GM21381 (cell line): ENCODE data around the gene GFRA3.
"Not testable (repeated sequence)": the region's sequence is repeated elsewhere in the genome, so short reads cannot be mapped to it uniquely, and the experiment has no call there.

ENCODE experiments used
- ATAC-seq: cut with Tn5 transposase; IDR thresholded peaks from one replicate; pipeline ENCODE4 v1.9.1; 2021; ENCODE audit warnings: mild to moderate bottlenecking, moderate library complexity; ENCODE audit not compliant: unreplicated experiment

The GFRA3 gene

DNA sequence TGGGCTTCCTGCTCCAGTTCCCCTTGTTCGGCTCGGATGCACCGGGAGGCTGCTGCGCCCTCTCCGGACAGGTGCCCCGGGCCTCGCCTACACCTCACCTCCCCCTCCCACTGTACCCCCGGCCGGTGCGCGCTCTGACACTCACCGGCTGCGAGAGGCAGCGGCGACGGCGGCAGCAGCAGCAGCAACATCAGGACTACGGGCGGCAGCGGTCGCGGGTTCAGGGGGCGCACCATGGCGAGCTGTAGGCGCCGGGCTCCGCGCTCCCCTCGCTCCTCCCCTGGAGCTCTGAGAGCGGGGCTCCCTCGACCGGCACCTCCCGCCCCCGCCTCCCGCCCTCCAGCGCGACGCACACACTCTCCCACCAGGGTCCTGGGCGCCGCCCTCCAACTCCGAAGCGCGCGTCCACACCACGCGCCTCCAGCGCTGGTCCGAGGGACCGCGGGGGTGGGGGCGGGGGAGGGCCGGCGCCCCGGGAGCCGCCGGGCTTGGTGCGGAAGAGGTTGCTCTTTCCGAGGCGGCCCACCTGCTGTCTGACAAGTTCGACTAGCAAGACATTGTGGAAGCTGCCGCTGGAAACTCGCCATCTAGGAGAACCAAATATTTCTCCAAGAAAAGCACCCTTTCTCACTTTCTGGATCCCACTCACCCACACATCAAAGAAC lies at the start of gene GFRA3:
Gene GFRA3, minus strand, starts transcription at position 433 of the 665 bp plus-strand sequence. Its CDS starts 197 bp downstream, at position 236.
- no peak for ATAC-seq

- not testable (repeated sequence) for ATAC-seq
Observed at GRCh38 chr5:138318211-138318610, 43.8 kb upstream of the GFRA3 start.

DNA sequence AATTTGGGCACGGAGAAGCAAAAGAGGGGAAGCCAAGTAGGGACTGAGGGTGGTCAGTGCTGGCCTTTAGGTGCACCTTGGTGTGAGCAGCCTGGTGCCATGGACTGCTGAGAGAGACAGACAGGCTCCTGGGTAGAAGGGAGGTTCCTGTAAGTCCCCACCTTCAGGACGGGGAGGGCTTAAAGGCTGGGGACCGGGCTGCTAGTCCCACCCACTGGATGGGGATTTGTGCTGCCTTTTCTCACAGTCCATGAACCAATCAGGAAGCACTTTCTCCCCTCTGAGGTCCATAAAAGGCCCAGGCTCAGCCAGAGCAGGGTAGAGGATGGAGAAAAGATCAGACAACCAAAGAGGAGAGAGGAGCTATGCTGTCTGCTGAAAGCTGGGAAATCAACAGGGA lies 41.9 kb upstream of the GFRA3 start:
- ATAC-seq, result no peak

GRCh38 chr5:138315751-138316278 lies 41.4 kb upstream of the GFRA3 start:
- no peak for ATAC-seq

- no peak for ATAC-seq
Observed at GRCh38 chr5:138305797-138306196, 31.4 kb upstream of the GFRA3 start.

DNA sequence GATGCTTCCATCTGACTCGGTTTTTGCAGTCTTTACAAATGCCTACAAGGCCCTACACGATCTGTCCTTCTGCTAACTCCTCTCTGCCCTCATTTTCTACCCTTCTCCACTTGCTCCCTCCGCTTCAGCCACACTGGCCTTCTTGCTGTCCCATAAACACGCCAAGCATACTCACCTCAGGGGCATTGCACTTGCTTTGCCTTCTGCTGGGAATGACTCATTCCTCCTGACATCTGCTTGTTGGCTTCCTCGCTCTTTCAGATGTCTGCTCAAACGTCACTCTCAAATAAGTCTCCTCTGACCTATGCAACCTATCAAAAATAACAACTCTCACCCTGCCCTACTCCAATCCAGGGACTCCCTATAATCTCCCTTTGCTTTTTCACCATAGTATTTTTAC lies 29.0 kb upstream of the GFRA3 start:
- no peak for ATAC-seq

- ATAC-seq, result no peak
Observed at GRCh38 chr5:138289296-138289695, 14.9 kb upstream of the GFRA3 start.

GRCh38 chr5:138287246-138287645 lies 12.8 kb upstream of the GFRA3 start:
- no peak for ATAC-seq

DNA sequence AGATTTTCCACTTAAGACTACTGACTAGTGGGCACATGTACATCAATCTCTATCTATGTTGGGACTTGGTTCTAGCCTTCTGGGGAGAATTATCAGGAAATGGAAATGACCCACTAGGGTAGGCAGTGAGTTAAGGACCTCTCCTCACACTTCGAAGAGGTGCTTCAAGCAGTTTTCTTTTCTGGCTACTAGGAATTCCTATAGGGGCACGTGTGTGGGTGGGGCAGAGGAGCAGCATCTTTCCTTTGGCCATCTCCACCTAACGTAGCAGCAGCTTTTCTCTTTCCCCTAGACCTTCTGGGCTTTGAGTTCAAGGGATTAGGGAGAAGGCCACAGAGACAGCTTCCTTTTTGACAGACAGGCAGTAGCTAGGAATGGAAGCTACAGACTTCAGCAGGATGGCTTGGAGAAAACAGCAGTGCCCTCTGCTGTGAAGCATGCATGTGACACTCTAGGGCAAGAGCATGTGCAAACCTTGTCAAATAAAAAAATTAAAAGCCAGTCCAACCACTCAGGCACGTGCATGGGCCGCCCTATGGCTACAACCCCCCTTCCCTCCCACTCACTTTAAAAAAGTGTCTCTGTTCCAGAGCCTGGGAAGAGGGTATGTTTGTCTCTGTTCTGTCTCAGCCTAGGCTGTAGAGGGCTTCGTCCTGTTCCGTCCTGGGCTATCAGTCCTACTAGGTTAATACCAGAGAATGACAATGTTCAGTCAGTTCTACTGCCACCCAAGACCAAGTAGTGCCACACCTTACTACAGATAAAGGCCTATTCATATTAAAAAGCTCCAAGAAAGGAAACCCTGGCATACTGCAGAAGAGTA lies 8.7 kb upstream of the GFRA3 start:
- ATAC-seq, result no peak

DNA sequence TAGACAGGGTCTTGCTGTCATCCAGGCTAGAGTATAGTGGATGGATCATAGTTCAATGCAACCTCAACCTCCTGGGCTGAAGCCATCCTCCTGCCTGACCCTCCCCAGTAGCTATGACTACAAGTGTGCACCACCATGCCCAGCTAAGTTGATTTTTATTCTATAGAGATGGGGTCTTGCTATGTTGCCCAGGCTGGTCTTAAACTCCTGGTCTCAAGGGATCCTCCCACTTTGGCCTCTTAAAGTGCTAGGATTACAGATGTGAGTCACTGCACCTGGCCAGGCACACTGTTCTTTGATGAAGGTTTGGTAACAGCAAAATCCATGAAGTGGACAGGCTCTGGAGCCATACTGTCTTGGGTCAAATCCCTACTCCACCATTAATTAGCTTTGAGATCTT lies 6.5 kb upstream of the GFRA3 start:
- no peak for ATAC-seq

DNA sequence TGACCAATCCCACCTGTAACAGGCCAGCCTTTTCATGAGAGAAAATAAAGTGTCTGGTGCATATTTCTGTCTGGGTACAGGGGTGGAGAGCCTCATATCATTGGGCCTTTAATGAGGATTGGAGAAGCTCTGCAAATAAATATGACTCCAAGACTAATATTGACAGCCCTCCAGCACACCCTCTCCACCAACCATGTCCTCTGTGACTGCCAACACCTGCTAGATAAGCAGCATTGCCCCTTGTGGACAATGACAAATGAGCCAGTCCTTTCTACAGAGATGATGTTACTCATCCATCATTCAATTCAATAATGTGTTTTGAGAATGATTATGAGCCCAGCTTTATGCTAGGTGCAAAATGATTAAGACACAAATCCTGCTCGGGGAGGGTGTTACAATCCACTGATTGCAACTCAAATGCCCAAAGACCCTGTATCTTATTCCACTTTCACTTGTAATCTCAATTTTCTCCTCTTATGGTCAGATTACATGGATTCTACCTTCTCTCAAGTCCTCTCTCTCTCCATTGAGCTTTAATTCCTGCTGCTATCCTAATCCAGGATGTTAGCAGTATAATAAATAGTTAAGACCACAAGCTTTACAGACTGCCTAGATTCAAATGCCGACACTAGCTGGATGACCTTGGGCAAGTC lies 2.1 kb upstream of the GFRA3 start:
- ATAC-seq, result no peak

DNA sequence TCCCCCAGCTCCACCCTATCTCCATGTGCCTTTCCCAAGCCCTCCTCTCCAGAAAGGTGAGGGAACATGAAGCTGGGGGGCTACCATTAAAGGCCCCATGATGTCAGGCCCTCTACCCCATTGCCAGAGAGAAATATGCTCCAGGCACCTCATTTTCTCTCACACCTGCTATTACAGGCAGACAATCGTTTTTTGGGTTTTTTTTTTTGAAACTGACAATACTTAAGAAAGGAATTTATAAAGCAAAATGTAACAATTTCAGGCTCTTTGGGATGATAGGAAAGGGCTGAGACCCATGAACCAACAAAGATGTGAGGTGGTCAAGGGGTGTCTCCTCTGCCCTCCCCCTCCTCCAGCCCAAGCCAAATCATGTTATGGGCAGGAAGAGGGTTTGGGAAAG lies 1.5 kb upstream of the GFRA3 start:
- no peak for ATAC-seq

- no peak for ATAC-seq
Observed at GRCh38 chr5:138275379-138275782, 960 bp upstream of the GFRA3 start.

- no peak for ATAC-seq
Observed at GRCh38 chr5:138273834-138274188, 610 bp downstream of the GFRA3 start.

DNA sequence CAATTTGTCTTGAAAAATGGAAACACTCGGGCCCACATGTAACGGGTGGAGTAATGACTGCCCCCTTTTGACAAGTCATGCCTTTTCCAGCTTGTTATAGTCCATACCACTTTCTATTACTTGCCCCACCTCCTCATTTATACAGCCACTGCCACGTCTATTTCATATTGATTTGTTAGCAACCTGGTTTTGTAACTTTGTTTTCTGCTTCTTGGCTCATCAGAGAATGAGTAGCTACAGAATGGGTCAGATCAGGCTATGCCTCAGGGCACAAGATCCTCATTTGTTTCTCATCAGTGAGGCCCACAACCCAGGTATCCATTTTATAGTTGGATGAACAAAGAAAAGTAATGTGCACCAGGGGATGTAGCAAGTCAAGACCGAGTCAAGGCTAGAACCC lies 1.7 kb downstream of the GFRA3 start:
- ATAC-seq, result no peak

- ATAC-seq, result no peak
Observed at GRCh38 chr5:138271281-138271680, 3.1 kb downstream of the GFRA3 start.

- no peak for ATAC-seq
Observed at GRCh38 chr5:138264183-138264582, 10.2 kb downstream of the GFRA3 start.

DNA sequence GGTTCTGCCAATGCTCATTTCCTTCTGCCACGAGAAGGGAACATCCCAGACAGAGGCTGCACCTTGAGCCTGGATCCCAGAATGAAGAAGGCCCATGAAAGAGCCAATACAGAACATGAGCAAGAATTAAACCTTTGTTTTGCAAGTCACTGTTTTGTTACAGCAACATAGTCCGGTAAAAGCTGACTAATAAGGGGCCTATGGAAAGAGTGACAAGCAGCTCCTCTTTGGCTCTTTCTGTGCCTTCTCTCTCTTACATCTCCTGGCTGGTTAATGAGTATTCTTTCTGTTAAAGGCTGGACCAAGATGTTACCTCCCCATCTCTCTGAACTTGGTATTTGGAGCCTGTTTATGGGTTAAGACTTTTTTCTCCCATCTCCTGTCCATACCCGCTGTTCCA lies 10.8 kb downstream of the GFRA3 start:
- ATAC-seq, result no peak

DNA sequence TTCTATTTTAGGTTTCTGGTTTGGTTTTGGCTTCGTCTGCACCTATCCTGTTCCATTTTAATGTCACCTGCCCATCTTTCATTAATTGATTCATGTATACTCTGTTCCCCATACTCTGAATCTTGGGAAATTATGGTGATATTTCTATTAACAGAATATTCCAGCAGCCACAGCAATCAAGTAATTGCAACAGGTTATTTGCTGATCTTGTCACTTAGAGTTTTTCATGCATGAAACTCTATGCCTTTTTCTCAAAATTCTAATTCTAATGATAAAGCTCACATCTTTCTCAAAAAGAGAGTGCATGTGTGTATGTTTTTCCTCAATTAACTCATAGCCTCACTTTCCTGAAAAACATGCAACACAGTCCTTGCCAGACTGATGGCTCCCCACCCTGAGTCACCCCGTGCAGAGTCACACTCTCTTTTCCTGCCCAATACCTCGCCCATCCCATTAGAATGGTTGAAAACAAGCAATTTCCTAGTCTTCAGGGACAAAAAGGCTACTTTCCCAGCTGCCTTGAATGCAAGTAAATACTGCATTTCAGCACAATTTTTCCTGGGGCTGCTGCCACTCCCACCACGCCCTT lies 15.6 kb downstream of the GFRA3 start:
- no peak for ATAC-seq

GRCh38 chr5:138257583-138257982 lies 16.8 kb downstream of the GFRA3 start:
- ATAC-seq, result no peak

GRCh38 chr5:138252944-138253343 lies 21.5 kb downstream of the GFRA3 start:
- no peak for ATAC-seq
